ENCODE measurements around the gene SLC12A2. TPM values are rescaled to one million over a fixed set of nuclear protein-coding genes. Genes with fewer than 3 reads are reported as not detected.

The SLC12A2 gene
- total RNA-seq, 1 donor from 2014 or later = 14.5 TPM

GRCh38 chr5:128074953-128075352 lies 8.6 kb upstream of the SLC12A2 start:
- H3K27me3 ChIP-seq (ENCODE audit: control insufficient read depth, insufficient read depth, low read length) = no peaks in the 10 kb centered on the region
- FAIRE-seq (no peak), DNase-seq (ENCODE audit: low read depth) (no peak)
- no peak overlapping the region for H3K4me3 ChIP-seq (ENCODE audit: low read depth, low read length)
- no peak for TF ChIP-seq CTCF (IDR thresholded peaks at IDR 0.05; ENCODE audit: insufficient read depth, low read length, severe bottlenecking)
- peaks cover 2% of the 10 kb centered on the region for H3K36me3 ChIP-seq (ENCODE audit: control insufficient read depth, insufficient read depth, low read length)

GRCh38 chr5:128077526-128077925 lies 6.0 kb upstream of the SLC12A2 start:
- TF ChIP-seq CTCF (IDR thresholded peaks at IDR 0.05; ENCODE audit: insufficient read depth, low read length, severe bottlenecking) = no peak
- FAIRE-seq = no peak
- Histone ChIP-seq H3K27me3 (ENCODE audit: control insufficient read depth, insufficient read depth, low read length) (no peaks in the 10 kb centered on the region), H3K36me3 (ENCODE audit: control insufficient read depth, insufficient read depth, low read length) (peaks cover 2% of the 10 kb centered on the region), H3K4me3 (ENCODE audit: low read depth, low read length) (no peak overlapping the region)
- no peak for DNase-seq (ENCODE audit: low read depth)

GRCh38 chr5:128081111-128081851 lies 2.3 kb upstream of the SLC12A2 start:
- FAIRE-seq (no peak), DNase-seq (ENCODE audit: low read depth) (peak; percentile 32)
- peak overlapping the region; percentile 85 for H3K4me3 ChIP-seq (ENCODE audit: low read depth, low read length)
- no peaks in the 10 kb centered on the region for H3K36me3 ChIP-seq (ENCODE audit: control insufficient read depth, insufficient read depth, low read length)
- H3K27me3 ChIP-seq (ENCODE audit: control insufficient read depth, insufficient read depth, low read length) = no peaks in the 10 kb centered on the region
- no peak for TF ChIP-seq CTCF (IDR thresholded peaks at IDR 0.05; ENCODE audit: insufficient read depth, low read length, severe bottlenecking)

- FAIRE-seq (no peak), DNase-seq (ENCODE audit: low read depth) (no peak)
- no peak for TF ChIP-seq CTCF (IDR thresholded peaks at IDR 0.05; ENCODE audit: insufficient read depth, low read length, severe bottlenecking)
These were observed 974 bp upstream of the SLC12A2 start for GRCh38 chr5:128082551-128083032.

GRCh38 chr5:128083811-128084227 lies 253 bp downstream of the SLC12A2 start:
- TF ChIP-seq CTCF (IDR thresholded peaks at IDR 0.05; ENCODE audit: insufficient read depth, low read length, severe bottlenecking) = peak; percentile 37
- no peak for FAIRE-seq
- no peaks in the 10 kb centered on the region for H3K27me3 ChIP-seq (ENCODE audit: control insufficient read depth, insufficient read depth, low read length)

More at GRCh38 chr5:128082551-128083032, 974 bp upstream of the SLC12A2 start:
- H3K36me3 ChIP-seq (ENCODE audit: control insufficient read depth, insufficient read depth, low read length) = no peaks in the 10 kb centered on the region
- peak overlapping the region; percentile 85 for H3K4me3 ChIP-seq (ENCODE audit: low read depth, low read length)
- no peaks in the 10 kb centered on the region for H3K27me3 ChIP-seq (ENCODE audit: control insufficient read depth, insufficient read depth, low read length)

More at GRCh38 chr5:128083811-128084227, 253 bp downstream of the SLC12A2 start:
- DNase-seq (ENCODE audit: low read depth) = peak; percentile 12
- Histone ChIP-seq H3K4me3 (ENCODE audit: low read depth, low read length) (peak overlapping the region; percentile 85), H3K36me3 (ENCODE audit: control insufficient read depth, insufficient read depth, low read length) (no peaks in the 10 kb centered on the region)
